H1 (cell line): ENCODE results near the gene TLL2. TPM values are rescaled to one million over a fixed set of nuclear protein-coding genes. Genes with fewer than 3 reads are reported as not detected.

ENCODE experiments used
- CTCF ChIA-PET: fragments of 300-600 bp; sonication (Branson Sonifier 250); formaldehyde crosslinking; loops from one replicate; lab custom pipeline; 2021; ENCODE audit not compliant: partially characterized antibody; lab: Charles Lee
- POLR2A ChIA-PET: fragments of 300-600 bp; sonication (Branson Sonifier 250); formaldehyde crosslinking; loops from one replicate; lab custom pipeline; 2021; ENCODE audit warnings: inconsistent platforms; ENCODE audit not compliant: partially characterized antibody; lab: Charles Lee
- DNase-seq, 2 experiments: peaks; one replicate each; pipeline versions ENCODE4 v3.0.0 to v3.0.0-alpha.2; 2010 to 2022; ENCODE audit warnings: low spot score in 2 of 2, low read depth in 1 of 2, mixed read lengths in 1 of 2
- FAIRE-seq: peaks from 2 replicates; lab custom pipeline; 2011; peaks lifted over from hg19 to GRCh38; lab: Jason Lieb, UNC
- H2AFZ ChIP-seq: 2 replicates; pipeline ENCODE4 v1.8.1; 2012; ENCODE audit warnings: low read length, inconsistent platforms
- H2AK5ac ChIP-seq: 2 replicates; pipeline ENCODE4 v1.6.1; 2013; ENCODE audit warnings: low read depth, low read length
- H2BK120ac ChIP-seq: replicated peaks from 2 replicates; pipeline ENCODE3; 2013; ENCODE audit warnings: low read depth, low read length, inconsistent platforms
- H2BK12ac ChIP-seq: 2 replicates; pipeline ENCODE4 v1.6.1; 2013; ENCODE audit warnings: low read depth, low read length
- H2BK15ac ChIP-seq: 2 replicates; pipeline ENCODE4 v1.6.1; 2013; ENCODE audit warnings: low read length
- H2BK20ac ChIP-seq: 2 replicates; pipeline ENCODE4 v1.6.1; 2013; ENCODE audit warnings: low read length
- H2BK5ac ChIP-seq: 2 replicates; pipeline ENCODE4 v1.6.1; 2013; ENCODE audit warnings: low read depth, low read length
- H3K14ac ChIP-seq: 2 replicates; pipeline ENCODE4 v1.6.1; 2013; ENCODE audit warnings: inconsistent platforms; ENCODE audit not compliant: insufficient read length
- H3K18ac ChIP-seq: 2 replicates; pipeline ENCODE4 v1.6.1; 2013; ENCODE audit warnings: low read length; ENCODE audit errors: extremely low read depth
- H3K23ac ChIP-seq: 2 replicates; pipeline ENCODE4 v1.6.1; 2013; ENCODE audit warnings: inconsistent platforms; ENCODE audit not compliant: insufficient read length
- H3K23me2 ChIP-seq: 2 replicates; pipeline ENCODE4 v1.6.1; 2013; ENCODE audit warnings: low read depth, low read length
- H3K27ac ChIP-seq: 2 replicates; pipeline ENCODE4 v1.6.1; 2011; ENCODE audit warnings: low read depth, low read length, inconsistent platforms
- H3K27me3 ChIP-seq, 4 experiments: replicated peaks in 1 of 4; 1 replicate in 1 of 4; 2 replicates in 3 of 4; pipeline versions ENCODE4 v1.6.1 to v1.8.1; 2011 to 2013; ENCODE audit warnings: low read length in 3 of 4, mild to moderate bottlenecking in 3 of 4, inconsistent platforms in 2 of 4, mixed read lengths in 2 of 4, moderate library complexity in 1 of 4; ENCODE audit not compliant: control insufficient read depth in 3 of 4, insufficient read depth in 3 of 4; ENCODE audit errors: extremely low read depth in 1 of 4
- H3K36me3 ChIP-seq, 4 experiments: 2 replicates each; pipeline versions ENCODE4 v1.6.1 to v1.8.1; 2011 to 2013; ENCODE audit warnings: mild to moderate bottlenecking in 4 of 4, low read length in 3 of 4, moderate library complexity in 2 of 4, control low read depth in 1 of 4, inconsistent platforms in 1 of 4; ENCODE audit not compliant: insufficient read depth in 4 of 4, control insufficient read depth in 2 of 4
- H3K4ac ChIP-seq: replicated peaks from 2 replicates; pipeline ENCODE3; 2013; ENCODE audit warnings: low read length, low read depth, mixed read lengths, inconsistent platforms; ENCODE audit not compliant: insufficient read length
- H3K4me1 ChIP-seq, 4 experiments: replicated peaks in 1 of 4; 1 replicate in 1 of 4; 2 replicates in 3 of 4; pipeline versions ENCODE4 v1.6.1 to v1.8.1; 2011 to 2013; ENCODE audit warnings: low read length in 3 of 4, inconsistent platforms in 2 of 4, mixed read lengths in 1 of 4; ENCODE audit not compliant: insufficient read depth in 4 of 4, control insufficient read depth in 3 of 4
- H3K4me2 ChIP-seq, 2 experiments: 2 replicates each; pipeline versions ENCODE4 v1.6.1 to v1.8.1; 2011 to 2013; ENCODE audit warnings: low read depth in 2 of 2, low read length in 2 of 2, control low read depth in 1 of 2, inconsistent platforms in 1 of 2, mild to moderate bottlenecking in 1 of 2; ENCODE audit not compliant: insufficient read depth in 1 of 2
- H3K4me3 ChIP-seq, 4 experiments: fragments of 200-600, 300-600 bp in 1 of 4; sonication (generic), shearing (Covaris generic), sonication (Bioruptor Twin) in 1 of 4; 2 replicates each; pipeline versions ENCODE4 v1.5.1 to v1.8.1; 2011 to 2016; ENCODE audit warnings: low read length in 4 of 4, low read depth in 3 of 4, control low read depth in 2 of 4, inconsistent platforms in 2 of 4, mild to moderate bottlenecking in 2 of 4, mixed read lengths in 1 of 4, moderate library complexity in 1 of 4; ENCODE audit not compliant: insufficient read depth in 2 of 4; ENCODE audit errors: extremely low read depth in 1 of 4
- H3K56ac ChIP-seq: replicated peaks from 2 replicates; pipeline ENCODE3; 2013; ENCODE audit warnings: low read depth, mild to moderate bottlenecking, mixed read lengths, low read length, inconsistent platforms; ENCODE audit not compliant: insufficient read length
- H3K79me1 ChIP-seq: 2 replicates; pipeline ENCODE4 v1.6.1; 2013; ENCODE audit warnings: low read depth, low read length, control low read depth
- H3K79me2 ChIP-seq, 2 experiments: 2 replicates each; pipeline versions ENCODE4 v1.6.1 to v1.8.1; 2012 to 2013; ENCODE audit warnings: low read length in 2 of 2, mild to moderate bottlenecking in 2 of 2, inconsistent platforms in 1 of 2; ENCODE audit not compliant: insufficient read depth in 2 of 2, control insufficient read depth in 1 of 2
- H3K9ac ChIP-seq, 4 experiments: replicated peaks in 1 of 4; 1 replicate in 1 of 4; 2 replicates in 3 of 4; pipeline versions ENCODE4 v1.6.1 to v1.8.1; 2011 to 2013; ENCODE audit warnings: low read depth in 3 of 4, low read length in 3 of 4, control low read depth in 2 of 4, mild to moderate bottlenecking in 2 of 4, moderate library complexity in 2 of 4, inconsistent platforms in 1 of 4; ENCODE audit errors: extremely low read depth in 1 of 4
- H3K9me3 ChIP-seq, 2 experiments: 2 replicates each; pipeline versions ENCODE4 v1.6.1 to v1.8.1; 2012 to 2013; ENCODE audit warnings: mild to moderate bottlenecking in 2 of 2, moderate library complexity in 2 of 2, control low read depth in 1 of 2, inconsistent platforms in 1 of 2, low read depth in 1 of 2, low read length in 1 of 2, mixed read lengths in 1 of 2; ENCODE audit not compliant: insufficient read depth in 2 of 2
- H4K20me1 ChIP-seq, 2 experiments: replicated peaks in 1 of 2; 2 replicates each; pipeline versions ENCODE3 to v1.8.1; 2011 to 2013; ENCODE audit warnings: inconsistent platforms in 2 of 2, low read length in 2 of 2, mild to moderate bottlenecking in 1 of 2; ENCODE audit not compliant: insufficient read depth in 2 of 2, control insufficient read depth in 1 of 2
- H4K5ac ChIP-seq: 2 replicates; pipeline ENCODE4 v1.6.1; 2013; ENCODE audit warnings: low read length, low read depth, mixed read lengths, inconsistent platforms; ENCODE audit not compliant: insufficient read length
- H4K8ac ChIP-seq: 2 replicates; pipeline ENCODE4 v1.8.0; 2013; ENCODE audit warnings: mild to moderate bottlenecking, moderate library complexity, low read length, inconsistent platforms; ENCODE audit not compliant: insufficient read depth; ENCODE audit errors: extremely low read depth
- H4K91ac ChIP-seq: replicated peaks from 2 replicates; pipeline ENCODE3; 2013; ENCODE audit warnings: low read length, mixed read lengths, inconsistent platforms; ENCODE audit not compliant: insufficient read length
- ASH2L ChIP-seq: fragments of 200-600, 300-600 bp; sonication (generic); IDR thresholded peaks from one replicate; pipeline ENCODE4 v1.7.1; 2017; ENCODE audit warnings: low read length
- ATF3 ChIP-seq: IDR thresholded peaks from 2 replicates; pipeline ENCODE4 v1.6.1; 2011; ENCODE audit warnings: low read depth, mild to moderate bottlenecking, low read length; ENCODE audit not compliant: insufficient read depth
- BRCA1 ChIP-seq: IDR thresholded peaks from 2 replicates; pipeline ENCODE4 v1.6.1; 2012; ENCODE audit warnings: low read depth, low read length, improper control_type of control experiment
- CBX5 ChIP-seq: fragments of 300-800, 300-1000 bp; sonication (generic); IDR thresholded peaks from 2 replicates; pipeline ENCODE4 v1.7.1; 2016; ENCODE audit warnings: antibody characterized with exemption, low read length, low read depth
- CEBPB ChIP-seq: IDR thresholded peaks from 2 replicates; pipeline ENCODE4 v1.6.1; 2012; ENCODE audit warnings: low read depth, low read length
- CHD1 ChIP-seq: IDR thresholded peaks from 2 replicates; pipeline ENCODE4 v1.6.1; 2012; ENCODE audit warnings: low read depth, low read length, improper control_type of control experiment
- CREB1 ChIP-seq: IDR thresholded peaks from 2 replicates; pipeline ENCODE4 v1.6.1; 2012; ENCODE audit warnings: inconsistent platforms
- GABPA ChIP-seq: IDR thresholded peaks from 2 replicates; pipeline ENCODE4 v1.6.1; 2011; ENCODE audit warnings: mild to moderate bottlenecking, low read length, moderate library complexity, borderline replicate concordance; ENCODE audit not compliant: insufficient read depth
- KDM1A ChIP-seq: fragments of 200-600, 300-600 bp; sonication (generic); IDR thresholded peaks from 2 replicates; pipeline ENCODE4 v1.7.1; 2016; ENCODE audit warnings: mild to moderate bottlenecking, low read length, borderline replicate concordance
- KDM4A ChIP-seq: IDR thresholded peaks from one replicate; pipeline ENCODE4 v1.7.1; 2012; ENCODE audit warnings: low read depth, mild to moderate bottlenecking, moderate library complexity, low read length, inconsistent platforms; ENCODE audit not compliant: severe bottlenecking
- MAX ChIP-seq: IDR thresholded peaks from 2 replicates; pipeline ENCODE4 v1.6.1; 2012; ENCODE audit warnings: inconsistent platforms
- NANOG ChIP-seq: IDR thresholded peaks from 2 replicates; pipeline ENCODE4 v1.6.1; 2011; ENCODE audit warnings: low read length, low read depth, mild to moderate bottlenecking, inconsistent platforms; ENCODE audit not compliant: insufficient read depth, poor library complexity, severe bottlenecking
- POLR2A ChIP-seq, 2 experiments: IDR thresholded peaks; 1 replicate in 1 of 2; 2 replicates in 1 of 2; pipeline ENCODE4 v1.6.1; 2011; ENCODE audit warnings: low read depth in 2 of 2, low read length in 2 of 2, mild to moderate bottlenecking in 2 of 2; ENCODE audit errors: control extremely low read depth in 1 of 2
- SP2 ChIP-seq: IDR thresholded peaks from 2 replicates; pipeline ENCODE4 v1.6.1; 2012; ENCODE audit warnings: mild to moderate bottlenecking, low read length, inconsistent platforms
- ZNF274 ChIP-seq: IDR thresholded peaks from 2 replicates; pipeline ENCODE4 v1.7.0; 2012; ENCODE audit warnings: low read length, borderline replicate concordance; ENCODE audit errors: extremely low read depth
- WGBS, 2 experiments: shearing (Covaris generic) in 1 of 2; methylation state at CpG; one replicate each; pipeline versions ENCODE4 v1.1.6 to v1.1.7; 2013 to 2015; ENCODE audit warnings: low lambda C conversion rate in 2 of 2, mixed read lengths in 2 of 2, inconsistent platforms in 1 of 2, low coverage in 1 of 2, missing lambda C conversion rate in 1 of 2; ENCODE audit not compliant: insufficient replicate concordance in 2 of 2, insufficient coverage in 1 of 2, insufficient read length in 1 of 2; ENCODE audit errors: extremely low coverage in 1 of 2, missing lambda C conversion rate in 1 of 2; 5-methylcytosine and 5-hydroxymethylcytosine counted together
- polyA plus RNA-seq, 7 experiments: library from polyadenylated mRNA; depleted of rRNA in 3 of 7; stranded (reverse) in 5 of 7; unstranded in 2 of 7; fragments of >200 nt in 5 of 7; fragments of 200-250 nt in 2 of 7; gene quantifications; 1 replicate in 5 of 7; 2 replicates in 1 of 7; 4 replicates in 1 of 7; pipeline versions ENCODE4 v1.2.1 to v1.2.3, GENCODE V29; 2011 to 2013; ENCODE audit warnings: missing spikeins in 2 of 7, mixed read lengths in 2 of 7
- total RNA-seq: library from RNA; stranded (reverse); fragmentation: NEBNext Ultra II Directional; extraction: Animal tissue kit (Norgen Biotek cat#: 25700); gene quantifications from 2 replicates; pipeline ENCODE4 v1.2.1, GENCODE V29; 2021

TLL2 gene
- total and polyA plus RNA-seq, 2 of the 8 experiments (the other 6 are each of a cell fraction or from before 2014, with no cell fraction given) = 2.4 to 3.2 TPM

DNA sequence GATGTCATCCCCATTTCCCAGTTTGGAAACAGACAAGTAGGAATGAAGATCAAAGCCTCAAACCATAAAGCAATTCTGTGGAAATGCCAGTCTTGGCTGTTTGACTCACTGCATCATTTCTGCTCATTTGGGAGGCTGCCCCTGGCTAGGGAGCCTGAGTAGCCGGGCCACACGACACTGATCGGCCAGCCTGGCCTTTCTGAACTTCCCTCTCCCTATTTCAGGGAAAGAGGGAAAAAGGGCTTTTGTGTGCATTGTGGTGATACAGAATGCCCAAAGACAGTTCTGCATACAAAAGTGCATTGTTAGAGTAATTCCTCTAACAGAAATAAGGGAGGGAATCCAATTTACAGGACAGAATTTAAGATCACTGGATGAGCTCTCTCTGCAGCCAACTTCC, 113.3 kb downstream of the TLL2 start:
- H2BK12ac ChIP-seq = no peak overlapping the region
- H3K9me3 ChIP-seq = no peaks in the 10 kb centered on the region
- no peak overlapping the region for H2BK5ac ChIP-seq
- H3K9ac ChIP-seq = no peak overlapping the region
- no peaks in the 10 kb centered on the region; a peak in 1 of 7 replicates for H3K27me3 ChIP-seq
- H3K36me3 ChIP-seq = no peaks in the 10 kb centered on the region
- H4K5ac ChIP-seq = no peak overlapping the region
- H3K23ac ChIP-seq = no peak overlapping the region
- H2BK120ac ChIP-seq = no peak overlapping the region
- peaks cover 0 to 7% (median 2%) of the 10 kb centered on the region in 4 experiments; a peak in 6 of 7 replicates for H3K4me1 ChIP-seq
- no peaks in the 10 kb centered on the region for H3K23me2 ChIP-seq
- no peaks in the 10 kb centered on the region for H3K79me1 ChIP-seq
- no peak overlapping the region for H4K91ac ChIP-seq
- H3K56ac ChIP-seq = no peak overlapping the region
- no peaks in the 10 kb centered on the region for H3K79me2 ChIP-seq
- H3K18ac ChIP-seq = no peak overlapping the region
- POLR2A ChIA-PET = no interaction called here
- no peak overlapping the region for H3K27ac ChIP-seq
- H3K4me3 ChIP-seq = no peak overlapping the region
- H2AK5ac ChIP-seq = no peak overlapping the region
- H3K14ac ChIP-seq = no peak overlapping the region
- no peak overlapping the region for H4K8ac ChIP-seq
- no peak overlapping the region for H2AFZ ChIP-seq
- H3K4ac ChIP-seq = no peak overlapping the region
- no peaks in the 10 kb centered on the region for H4K20me1 ChIP-seq
- no peak overlapping the region for H3K4me2 ChIP-seq
- no peak overlapping the region for H2BK20ac ChIP-seq
- 81% methylated on average over 3 of the region's 3 CpGs; no CpG with 5 or more reads in 1 of the 2 experiments for WGBS, 2 experiments
- DNase-seq = no peak
- no peak for FAIRE-seq
- no peak overlapping the region for H2BK15ac ChIP-seq
- CTCF ChIA-PET = interaction anchor here (0.9 to 9.6 kb wide), 5 partner anchors 13 to 111 kb away, joined by 3 to 152 read pairs (median 4); partner anchors contain the start of gene TLL2
- TF ChIP-seq CREB1 = no peak
- TF ChIP-seq ZNF274 = no peak
- no peak for TF ChIP-seq SP2
- no peak for TF ChIP-seq CHD1
- TF ChIP-seq CBX5 = no peak
- TF ChIP-seq ASH2L = no peak
- no peak for TF ChIP-seq POLR2A (IDR thresholded peaks at IDR 0.05; ENCODE audit: control extremely low read depth in 1 of 2, low read depth in 2 of 2, low read length in 2 of 2)
- TF ChIP-seq BRCA1 = no peak
- TF ChIP-seq GABPA = no peak
- no peak for TF ChIP-seq CEBPB
- no peak for TF ChIP-seq ATF3
- no peak for TF ChIP-seq NANOG
- TF ChIP-seq KDM1A = no peak
- TF ChIP-seq KDM4A = no peak
- TF ChIP-seq MAX = no peak
